Measurements from ENCODE around the gene EFCAB11.

Gene EFCAB11

GRCh38 chr14:89915114-89915878 is 39.2 kb downstream of the EFCAB11 start:
- no peak overlapping the region for H3K4me2 ChIP-seq (ENCODE audit: low read depth, low read length, poor library complexity, severe bottlenecking)
- H4K20me1 ChIP-seq (ENCODE audit: insufficient read depth, low read length, poor library complexity, severe bottlenecking), result no peaks in the 10 kb centered on the region
- H3K27me3 ChIP-seq (ENCODE audit: insufficient read depth, low read length, poor library complexity, severe bottlenecking), result no peaks in the 10 kb centered on the region
- no peaks in the 10 kb centered on the region for H3K4me1 ChIP-seq (ENCODE audit: insufficient read depth, low read length, poor library complexity, severe bottlenecking)
- TF ChIP-seq EZH2phosphoT487 (IDR thresholded peaks at IDR 0.05; ENCODE audit: borderline replicate concordance), result no peak
- TF ChIP-seq CTCF (conservative IDR thresholded peaks at IDR 0.05; ENCODE audit: low read length), result peak; percentile 99
- H3K79me2 ChIP-seq (ENCODE audit: insufficient read depth, low read length), result no peaks in the 10 kb centered on the region
- H3F3A ChIP-seq (ENCODE audit: low read depth), result no peaks in the 10 kb centered on the region
- H3K9me3 ChIP-seq (ENCODE audit: insufficient read depth, low read depth, low read length), result no peaks in the 10 kb centered on the region
- no peak overlapping the region for H2AFZ ChIP-seq (ENCODE audit: low read length)
- no peaks in the 10 kb centered on the region for H3K9me2 ChIP-seq (replicated peaks; ENCODE audit: low read depth, low read length)
- H3K9ac ChIP-seq (ENCODE audit: low read depth, low read length, poor library complexity, severe bottlenecking), result no peak overlapping the region
- no peak overlapping the region for H3K4me3 ChIP-seq (ENCODE audit: low read length, poor library complexity, severe bottlenecking)
- H3K36me3 ChIP-seq (ENCODE audit: insufficient read depth, low read length), result no peaks in the 10 kb centered on the region

GRCh38 chr14:89912667-89913211 is 41.8 kb downstream of the EFCAB11 start:
- H3K4me2 ChIP-seq (ENCODE audit: low read depth, low read length, poor library complexity, severe bottlenecking), result no peak overlapping the region

GRCh38 chr14:89912221-89912620 is 42.3 kb downstream of the EFCAB11 start:
- no peak overlapping the region for H3K9ac ChIP-seq (ENCODE audit: low read depth, low read length, poor library complexity, severe bottlenecking)

More at GRCh38 chr14:89912667-89913211, 41.8 kb downstream of the EFCAB11 start:
- H3K27me3 ChIP-seq (ENCODE audit: insufficient read depth, low read length, poor library complexity, severe bottlenecking), result no peaks in the 10 kb centered on the region
- H3K4me3 ChIP-seq (ENCODE audit: low read length, poor library complexity, severe bottlenecking), result no peak overlapping the region
- no peaks in the 10 kb centered on the region for H3F3A ChIP-seq (ENCODE audit: low read depth)
- H3K79me2 ChIP-seq (ENCODE audit: insufficient read depth, low read length), result no peaks in the 10 kb centered on the region
- H2AFZ ChIP-seq (ENCODE audit: low read length), result no peak overlapping the region
- no peaks in the 10 kb centered on the region for H3K4me1 ChIP-seq (ENCODE audit: insufficient read depth, low read length, poor library complexity, severe bottlenecking)
- no peak overlapping the region for H3K9ac ChIP-seq (ENCODE audit: low read depth, low read length, poor library complexity, severe bottlenecking)
- H3K9me3 ChIP-seq (ENCODE audit: insufficient read depth, low read depth, low read length), result no peaks in the 10 kb centered on the region
- no peaks in the 10 kb centered on the region for H4K20me1 ChIP-seq (ENCODE audit: insufficient read depth, low read length, poor library complexity, severe bottlenecking)
- H3K36me3 ChIP-seq (ENCODE audit: insufficient read depth, low read length), result no peaks in the 10 kb centered on the region
- TF ChIP-seq EZH2phosphoT487 (IDR thresholded peaks at IDR 0.05; ENCODE audit: borderline replicate concordance) (no peak), CTCF (conservative IDR thresholded peaks at IDR 0.05; ENCODE audit: low read length) (no peak)
- no peaks in the 10 kb centered on the region for H3K9me2 ChIP-seq (replicated peaks; ENCODE audit: low read depth, low read length)

More at GRCh38 chr14:89912221-89912620, 42.3 kb downstream of the EFCAB11 start:
- Histone ChIP-seq H3K9me3 (ENCODE audit: insufficient read depth, low read depth, low read length) (no peaks in the 10 kb centered on the region), H3K4me3 (ENCODE audit: low read length, poor library complexity, severe bottlenecking) (no peak overlapping the region), H3K4me2 (ENCODE audit: low read depth, low read length, poor library complexity, severe bottlenecking) (no peak overlapping the region), H3K36me3 (ENCODE audit: insufficient read depth, low read length) (no peaks in the 10 kb centered on the region), H3K79me2 (ENCODE audit: insufficient read depth, low read length) (no peaks in the 10 kb centered on the region), H3K27me3 (ENCODE audit: insufficient read depth, low read length, poor library complexity, severe bottlenecking) (no peaks in the 10 kb centered on the region), H3F3A (ENCODE audit: low read depth) (no peaks in the 10 kb centered on the region), H3K4me1 (ENCODE audit: insufficient read depth, low read length, poor library complexity, severe bottlenecking) (no peaks in the 10 kb centered on the region), H4K20me1 (ENCODE audit: insufficient read depth, low read length, poor library complexity, severe bottlenecking) (no peaks in the 10 kb centered on the region), H3K9me2 (replicated peaks; ENCODE audit: low read depth, low read length) (no peaks in the 10 kb centered on the region), H2AFZ (ENCODE audit: low read length) (no peak overlapping the region)
- TF ChIP-seq CTCF (conservative IDR thresholded peaks at IDR 0.05; ENCODE audit: low read length) (no peak), EZH2phosphoT487 (IDR thresholded peaks at IDR 0.05; ENCODE audit: borderline replicate concordance) (no peak)
